WTC11 (cell line): ENCODE results near the gene EEF2K.

Experiments
- TF ChIP-seq, protein P1 (sequence below): fragments of 200-600 bp; IDR thresholded peaks from 2 replicates; pipeline ENCODE4 v1.8.0; 2022; ENCODE audit warnings: antibody characterized with exemption
- TF ChIP-seq, protein P2 (sequence below): sonication (generic); formaldehyde crosslinking; IDR thresholded peaks from 2 replicates; pipeline ENCODE4 v1.8.1; 2023; ENCODE audit warnings: mild to moderate bottlenecking, missing genetic modification reagents, moderate library complexity

DNA sequence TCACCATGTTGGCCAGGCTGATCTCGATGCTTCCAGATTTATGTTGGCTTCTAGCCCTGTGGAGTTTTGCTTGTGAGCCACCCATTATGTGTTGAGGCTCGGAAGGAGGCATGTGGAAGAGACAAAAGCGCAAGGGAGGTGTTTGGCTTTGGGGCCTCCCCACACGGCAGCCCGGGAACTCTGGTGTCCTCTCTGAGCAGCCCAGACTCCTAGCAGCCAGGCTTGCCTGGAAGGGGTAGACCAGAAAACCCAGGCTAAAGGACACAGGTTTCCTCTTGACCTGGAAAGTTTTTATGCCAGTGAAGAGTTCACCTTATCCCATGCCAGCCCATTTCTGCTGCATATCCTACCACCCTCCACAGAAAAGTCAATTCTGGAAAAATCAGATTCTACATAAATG, 22.7 kb upstream of the EEF2K start:
- TF ChIP-seq, protein P1, sequence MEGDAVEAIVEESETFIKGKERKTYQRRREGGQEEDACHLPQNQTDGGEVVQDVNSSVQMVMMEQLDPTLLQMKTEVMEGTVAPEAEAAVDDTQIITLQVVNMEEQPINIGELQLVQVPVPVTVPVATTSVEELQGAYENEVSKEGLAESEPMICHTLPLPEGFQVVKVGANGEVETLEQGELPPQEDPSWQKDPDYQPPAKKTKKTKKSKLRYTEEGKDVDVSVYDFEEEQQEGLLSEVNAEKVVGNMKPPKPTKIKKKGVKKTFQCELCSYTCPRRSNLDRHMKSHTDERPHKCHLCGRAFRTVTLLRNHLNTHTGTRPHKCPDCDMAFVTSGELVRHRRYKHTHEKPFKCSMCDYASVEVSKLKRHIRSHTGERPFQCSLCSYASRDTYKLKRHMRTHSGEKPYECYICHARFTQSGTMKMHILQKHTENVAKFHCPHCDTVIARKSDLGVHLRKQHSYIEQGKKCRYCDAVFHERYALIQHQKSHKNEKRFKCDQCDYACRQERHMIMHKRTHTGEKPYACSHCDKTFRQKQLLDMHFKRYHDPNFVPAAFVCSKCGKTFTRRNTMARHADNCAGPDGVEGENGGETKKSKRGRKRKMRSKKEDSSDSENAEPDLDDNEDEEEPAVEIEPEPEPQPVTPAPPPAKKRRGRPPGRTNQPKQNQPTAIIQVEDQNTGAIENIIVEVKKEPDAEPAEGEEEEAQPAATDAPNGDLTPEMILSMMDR, result no peak
- TF ChIP-seq, protein P2, sequence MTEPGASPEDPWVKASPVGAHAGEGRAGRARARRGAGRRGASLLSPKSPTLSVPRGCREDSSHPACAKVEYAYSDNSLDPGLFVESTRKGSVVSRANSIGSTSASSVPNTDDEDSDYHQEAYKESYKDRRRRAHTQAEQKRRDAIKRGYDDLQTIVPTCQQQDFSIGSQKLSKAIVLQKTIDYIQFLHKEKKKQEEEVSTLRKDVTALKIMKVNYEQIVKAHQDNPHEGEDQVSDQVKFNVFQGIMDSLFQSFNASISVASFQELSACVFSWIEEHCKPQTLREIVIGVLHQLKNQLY (CRISPR knock-in tag), result no peak
